GM19240 (cell line): ENCODE data around the gene FOXP1.
"Not testable (repeated sequence)": the region's sequence is repeated elsewhere in the genome, so short reads cannot be mapped to it uniquely, and the experiment has no call there.

ENCODE experiments used
- DNase-seq: peaks from one replicate; pipeline ENCODE4 v3.0.0; 2011; ENCODE audit warnings: low spot score; ENCODE audit not compliant: insufficient read length

FOXP1 gene

GRCh38 chr3:71025010-71025409, 558.5 kb downstream of the FOXP1 start:
- no peak for DNase-seq

DNA sequence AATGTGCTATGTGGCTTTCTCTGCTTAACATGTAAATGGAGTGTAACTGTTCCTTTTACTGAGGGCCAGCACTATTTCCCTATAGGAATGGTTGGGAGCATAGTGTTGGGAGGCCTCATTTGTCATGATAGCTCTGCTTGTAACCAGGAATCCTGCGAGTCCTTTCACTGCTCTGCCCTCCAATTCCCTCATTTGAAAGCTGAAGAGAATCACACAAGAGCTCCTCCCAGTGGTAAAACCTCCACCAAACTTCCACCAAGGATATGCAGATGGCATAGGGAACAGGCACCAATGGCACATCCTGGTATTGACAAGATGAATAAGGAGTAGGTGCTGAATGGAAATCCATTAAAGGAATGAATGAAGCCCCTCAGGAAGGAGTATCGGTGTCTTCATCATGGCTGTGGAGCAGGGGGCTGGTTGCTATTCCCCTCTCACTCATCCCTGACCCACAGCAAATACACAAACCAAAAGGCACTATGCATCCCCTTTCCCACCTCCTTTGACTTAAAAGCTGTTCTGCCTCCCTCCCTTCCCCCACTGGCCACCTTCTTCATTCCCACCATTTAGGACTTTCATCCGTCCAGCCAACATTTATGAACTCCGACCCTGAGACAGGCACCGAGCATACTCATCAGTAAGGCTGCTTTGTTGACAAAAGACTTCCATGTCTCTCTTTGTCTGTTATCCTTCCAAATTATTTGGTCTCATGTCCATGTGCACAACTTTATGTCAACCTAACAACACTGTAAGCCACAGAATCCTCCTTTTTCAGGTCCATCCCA, 560.8 kb downstream of the FOXP1 start:
- no peak for DNase-seq

DNA sequence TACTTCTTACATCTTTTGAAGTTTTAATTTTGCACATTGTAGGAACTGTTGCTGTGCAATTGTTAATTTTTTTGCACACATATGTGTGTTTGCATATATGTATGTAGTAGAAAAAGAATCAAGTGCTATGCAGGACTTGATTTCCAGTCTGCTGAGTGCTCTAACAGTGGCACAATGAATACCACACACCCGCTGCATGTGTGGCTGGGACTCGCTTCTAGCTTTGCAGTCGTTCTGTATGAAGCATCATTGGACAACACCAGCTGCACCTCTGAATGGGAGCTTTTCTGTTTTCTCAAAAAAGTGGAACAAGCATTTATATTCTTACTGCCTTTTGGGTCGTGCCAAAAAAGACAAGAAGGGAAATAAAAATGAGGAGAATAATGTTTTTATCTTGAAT, 564.7 kb downstream of the FOXP1 start:
- DNase-seq: no peak

DNA sequence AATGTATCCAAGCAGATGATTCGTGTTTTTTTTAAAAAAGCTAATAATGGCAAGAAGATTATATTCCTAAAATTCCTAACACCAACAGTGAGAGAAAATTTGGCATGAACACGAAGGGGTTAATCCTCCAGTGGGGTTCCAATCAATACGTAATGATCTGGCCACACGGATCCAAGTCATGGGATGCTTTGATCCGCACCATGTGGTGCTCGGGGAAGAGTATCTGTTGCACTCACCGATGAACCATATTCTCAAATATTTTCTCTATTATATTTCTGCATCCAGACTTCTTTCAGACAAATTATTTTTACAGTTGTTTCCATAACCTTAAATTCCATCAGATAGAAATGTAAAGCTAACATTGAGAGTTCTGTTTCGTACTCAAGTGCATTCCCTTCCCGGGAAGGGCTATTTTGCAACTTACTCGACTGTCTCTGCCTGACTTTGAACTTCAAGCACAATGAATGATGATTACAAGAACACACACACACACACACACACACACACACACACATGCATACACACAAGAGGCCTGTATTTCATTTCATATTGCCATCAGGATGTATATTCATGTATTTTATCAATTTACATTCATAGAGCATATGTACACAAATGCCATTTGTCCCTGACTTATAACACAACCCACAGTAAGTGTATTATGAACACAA, 567.2 kb downstream of the FOXP1 start:
- no peak for DNase-seq

DNA sequence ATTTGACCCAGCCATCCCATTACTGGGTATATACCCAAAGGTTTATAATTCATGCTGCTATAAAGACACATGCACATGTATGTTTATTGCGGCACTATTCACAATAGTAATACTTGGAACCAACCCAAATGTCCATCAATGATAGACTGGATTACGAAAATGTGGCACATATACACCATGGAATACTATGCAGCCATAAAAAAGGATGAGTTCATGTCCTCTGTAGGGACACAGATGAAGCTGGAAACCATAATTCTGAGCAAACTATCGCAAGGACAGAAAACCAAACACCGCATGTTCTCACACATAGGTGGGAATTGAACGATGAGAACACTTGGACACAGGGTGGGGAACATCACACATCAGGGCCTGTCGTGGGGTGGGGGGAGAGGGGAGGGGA, 568.9 kb downstream of the FOXP1 start:
- DNase-seq: not testable (repeated sequence)

- DNase-seq: no peak
Observed at GRCh38 chr3:71012971-71013370, 570.6 kb downstream of the FOXP1 start.

- DNase-seq: no peak
Observed at GRCh38 chr3:71011565-71012287, 571.8 kb downstream of the FOXP1 start.

DNA sequence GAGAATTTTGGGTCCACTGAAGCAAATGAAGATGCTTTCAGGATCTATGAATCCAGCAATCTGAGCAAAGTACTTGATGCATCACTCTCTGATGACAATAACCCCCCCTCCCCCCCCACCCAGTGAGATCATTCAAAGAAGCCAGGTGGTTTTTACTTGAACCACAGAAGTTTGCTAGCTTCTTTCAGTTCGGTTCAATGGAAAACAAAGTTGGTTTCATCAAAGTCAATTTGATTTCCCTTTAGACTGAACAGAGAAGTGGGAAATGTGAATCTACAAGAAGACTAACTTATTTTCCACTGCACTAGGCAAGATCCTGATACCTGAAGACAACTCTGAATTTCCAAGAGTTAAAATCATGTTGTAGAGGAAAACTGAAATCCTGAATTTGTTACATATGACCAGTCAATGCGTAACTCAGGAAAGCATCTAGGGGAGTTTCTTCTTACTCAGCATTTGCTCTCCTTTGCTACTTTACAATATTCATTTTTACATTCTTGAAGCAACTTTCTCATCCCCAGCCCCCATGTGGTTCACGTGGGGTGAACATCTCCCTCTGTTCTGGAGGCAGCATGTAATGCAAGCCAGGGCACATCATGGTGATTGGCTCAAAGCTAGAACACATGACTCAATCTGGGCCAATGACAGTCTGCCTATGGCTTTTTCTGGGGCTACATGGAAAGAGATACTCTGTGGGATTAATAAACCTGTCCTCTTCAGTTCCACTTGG, 572.6 kb downstream of the FOXP1 start:
- DNase-seq: no peak

DNA sequence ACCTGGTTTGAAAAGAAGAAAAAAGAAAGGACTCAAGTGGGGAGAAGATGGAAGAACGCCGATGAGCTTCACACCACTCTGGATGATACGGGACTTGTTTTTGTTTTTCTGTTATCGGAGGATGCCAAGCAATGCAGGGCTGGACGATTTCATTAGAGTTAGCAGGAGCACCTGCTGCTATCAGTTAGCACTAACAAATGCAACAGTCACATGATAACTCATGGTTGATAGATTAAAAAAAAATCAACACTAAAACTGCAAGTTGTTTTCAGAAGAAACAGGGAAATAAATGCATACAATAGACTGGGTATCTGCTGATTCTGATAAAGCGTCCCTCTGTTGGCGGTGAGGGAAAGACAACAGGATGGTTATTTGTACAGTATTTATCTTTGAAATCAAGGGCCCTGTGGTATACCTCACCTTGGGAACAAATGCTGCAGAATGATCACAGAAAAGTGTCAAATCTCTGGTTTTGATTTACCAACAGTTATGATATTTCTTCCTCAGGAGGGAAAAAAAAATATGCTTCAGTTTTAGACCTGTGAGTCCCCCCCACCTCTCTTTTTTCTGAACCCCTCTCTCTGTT, 575.1 kb downstream of the FOXP1 start:
- no peak for DNase-seq

GRCh38 chr3:71006810-71007785, 576.4 kb downstream of the FOXP1 start:
- no peak for DNase-seq

GRCh38 chr3:71005702-71006321, 577.7 kb downstream of the FOXP1 start:
- DNase-seq: no peak

DNA sequence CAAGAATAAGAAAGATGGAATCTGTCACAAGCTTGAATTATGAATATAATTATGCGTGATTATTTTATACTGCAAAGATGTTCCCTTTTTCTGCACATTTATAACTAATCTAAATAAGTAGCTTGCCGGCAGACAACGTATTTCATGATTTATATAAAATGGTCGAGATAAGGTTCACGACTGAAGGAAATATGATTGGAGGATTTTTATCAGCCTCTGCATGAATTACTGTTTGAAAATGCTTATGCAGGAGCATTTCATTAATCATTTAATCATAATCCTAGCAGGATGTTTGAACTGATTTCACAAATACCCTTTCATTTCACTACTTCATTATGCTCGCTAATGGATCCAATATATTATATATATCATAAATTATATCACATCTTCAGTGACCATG, 580.0 kb downstream of the FOXP1 start:
- no peak for DNase-seq

- no peak for DNase-seq
Observed at GRCh38 chr3:71002298-71002697, 581.2 kb downstream of the FOXP1 start.

DNA sequence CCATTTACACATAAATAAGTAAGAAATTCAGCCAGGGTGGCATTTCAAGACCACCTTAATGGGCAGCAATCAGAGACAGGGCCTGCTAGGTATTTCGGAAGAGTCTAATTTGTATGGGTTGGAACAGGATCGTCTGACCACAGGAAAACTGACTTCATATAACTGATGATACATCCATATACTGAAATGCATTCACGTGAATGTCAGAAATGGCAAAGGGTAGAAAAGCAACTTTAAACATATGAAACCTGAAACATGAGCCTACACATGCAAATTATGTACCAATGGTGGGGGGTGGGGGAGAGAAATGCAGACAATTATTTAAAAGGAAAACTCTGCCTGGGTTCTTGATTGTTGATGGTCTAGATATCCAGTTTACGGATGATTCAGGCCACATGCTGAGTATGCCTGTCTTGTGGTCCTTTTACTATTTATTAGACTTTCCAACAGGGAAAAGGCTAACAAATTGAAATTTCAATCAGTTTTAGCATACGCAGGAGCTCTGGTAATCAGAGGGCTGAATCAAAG, 582.2 kb downstream of the FOXP1 start:
- DNase-seq: no peak

- no peak for DNase-seq
Observed at GRCh38 chr3:71000483-71000882, 583.0 kb downstream of the FOXP1 start.

DNA sequence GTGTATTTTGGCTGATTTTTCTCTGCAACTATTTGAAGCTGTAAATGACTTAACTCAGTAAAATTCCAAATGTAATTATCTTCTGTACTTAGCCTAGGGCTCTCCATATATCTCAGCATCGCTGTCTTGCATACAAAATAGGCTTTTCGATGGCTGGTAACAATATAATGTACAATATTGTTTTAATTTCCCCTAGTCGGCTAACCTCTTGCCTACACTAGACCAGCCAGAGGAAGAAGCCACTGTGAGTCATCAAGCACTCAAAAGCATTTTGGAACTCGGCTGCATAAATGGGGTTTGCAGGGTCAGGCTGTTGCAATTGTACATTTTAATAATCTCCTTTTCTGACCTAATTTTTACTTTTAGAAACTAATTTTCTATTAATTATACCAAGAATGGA, 583.8 kb downstream of the FOXP1 start:
- no peak for DNase-seq

DNA sequence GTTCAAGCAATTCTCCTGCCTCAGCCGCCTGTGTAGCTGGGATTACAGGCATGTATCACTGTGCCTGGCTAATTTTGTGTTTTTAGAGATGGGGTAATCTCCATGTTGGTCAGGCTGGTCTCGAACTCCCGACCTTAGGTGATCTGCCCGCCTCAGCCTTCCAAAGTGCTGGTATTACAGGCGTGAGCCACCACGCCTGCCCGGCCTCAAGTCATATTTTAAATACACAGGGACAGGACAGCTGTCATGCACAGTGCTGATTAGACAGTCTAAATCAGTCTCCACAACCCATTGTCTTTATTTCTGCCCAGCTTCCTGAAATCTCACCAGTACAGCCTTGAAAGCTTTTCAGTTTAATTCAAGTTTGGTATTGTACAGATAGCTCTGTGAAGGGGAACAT, 587.4 kb downstream of the FOXP1 start:
- no peak for DNase-seq

DNA sequence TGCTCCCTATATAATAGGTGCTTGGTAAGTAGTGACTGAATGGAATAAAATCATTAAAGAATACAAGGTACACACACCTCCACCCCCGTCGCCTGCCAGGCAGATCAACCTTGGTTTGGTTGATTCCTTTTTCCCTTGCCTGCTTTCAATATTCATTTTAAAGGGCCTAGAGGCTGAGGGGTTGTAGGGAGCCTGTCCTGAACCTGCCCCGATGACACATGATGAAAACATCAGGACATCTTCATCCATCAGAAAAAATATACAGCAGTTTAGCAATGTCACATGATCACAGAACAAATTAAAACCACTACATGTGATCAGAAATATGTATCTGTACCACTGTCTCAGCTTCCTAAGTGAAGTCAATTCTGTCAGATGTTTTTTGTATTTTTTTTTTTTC, 588.9 kb downstream of the FOXP1 start:
- no peak for DNase-seq

GRCh38 chr3:70992562-70993204, 590.8 kb downstream of the FOXP1 start:
- no peak for DNase-seq
